VCaP (cell line): Measurements from ENCODE around the gene YPEL1.

Experiments
- H3K27ac ChIP-seq: fragments of 450-650 bp; 2 replicates; pipeline ENCODE4 v1.5.1; 2017
- CTCF ChIP-seq: fragments of 450-650 bp; conservative IDR thresholded peaks from 2 replicates; pipeline ENCODE4 v1.5.1; 2017; ENCODE audit warnings: mild to moderate bottlenecking, moderate library complexity

Gene YPEL1

GRCh38 chr22:21714059-21714770 lies 21.4 kb downstream of the YPEL1 start:
- no peak for TF ChIP-seq CTCF
- no peak overlapping the region for H3K27ac ChIP-seq

GRCh38 chr22:21713428-21714058 lies 22.1 kb downstream of the YPEL1 start:
- peak overlapping the region; percentile 10; the same call in 1 of the 2 replicates for H3K27ac ChIP-seq
- TF ChIP-seq CTCF = no peak; the same call in 1 of the 2 replicates

- H3K27ac ChIP-seq = peak overlapping the region; percentile 10; the same call in 1 of the 2 replicates
- TF ChIP-seq CTCF = peak; percentile 91
Observed at GRCh38 chr22:21712751-21713427, 22.7 kb downstream of the YPEL1 start.

- no peak for TF ChIP-seq CTCF
- no peak overlapping the region for H3K27ac ChIP-seq
Observed at GRCh38 chr22:21711851-21712250, 23.7 kb downstream of the YPEL1 start.

GRCh38 chr22:21710156-21710555 lies 25.4 kb downstream of the YPEL1 start:
- TF ChIP-seq CTCF = no peak
- peak overlapping the region; percentile 95; the same call in 1 of the 2 replicates for H3K27ac ChIP-seq

GRCh38 chr22:21709688-21710087 lies 25.9 kb downstream of the YPEL1 start:
- peak overlapping the region; percentile 95 for H3K27ac ChIP-seq
- TF ChIP-seq CTCF = no peak

GRCh38 chr22:21708960-21709359 lies 26.6 kb downstream of the YPEL1 start:
- no peak for TF ChIP-seq CTCF
- H3K27ac ChIP-seq = peak overlapping the region; percentile 95
